OCI-M1 (cell line): ENCODE data around the gene DMAC2L.
A peak's percentile ranks its signal among the peaks of the same experiment; 100 is the strongest.
"Not testable (repeated sequence)": the region's sequence is repeated elsewhere in the genome, so short reads cannot be mapped to it uniquely, and the experiment has no call there.

Experiments
- DNase-seq: peaks from one replicate; lab custom pipeline; 2025; lab: John Stamatoyannopoulos, UW

DMAC2L gene

DNA sequence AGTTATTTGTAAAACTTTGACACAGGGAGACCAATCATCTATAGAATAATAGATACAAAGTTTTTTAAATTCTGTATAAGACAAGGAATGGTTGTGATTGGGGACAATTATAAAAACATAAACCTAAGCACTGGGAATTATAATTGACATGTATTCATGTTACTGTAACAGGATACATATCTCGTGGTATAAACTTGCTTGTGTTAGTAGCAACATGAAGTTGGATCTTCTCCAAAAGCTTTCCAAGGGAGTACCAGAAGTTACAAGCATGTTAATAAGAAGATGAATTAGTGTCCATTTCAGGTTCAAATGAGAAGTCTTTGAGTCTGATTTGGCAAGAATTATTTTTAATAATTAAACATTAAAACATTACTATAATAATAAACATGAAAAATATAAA is 42.4 kb downstream of the DMAC2L start:
- no peak for DNase-seq

GRCh38 chr14:50355692-50356091 is 43.6 kb downstream of the DMAC2L start:
- no peak for DNase-seq

DNA sequence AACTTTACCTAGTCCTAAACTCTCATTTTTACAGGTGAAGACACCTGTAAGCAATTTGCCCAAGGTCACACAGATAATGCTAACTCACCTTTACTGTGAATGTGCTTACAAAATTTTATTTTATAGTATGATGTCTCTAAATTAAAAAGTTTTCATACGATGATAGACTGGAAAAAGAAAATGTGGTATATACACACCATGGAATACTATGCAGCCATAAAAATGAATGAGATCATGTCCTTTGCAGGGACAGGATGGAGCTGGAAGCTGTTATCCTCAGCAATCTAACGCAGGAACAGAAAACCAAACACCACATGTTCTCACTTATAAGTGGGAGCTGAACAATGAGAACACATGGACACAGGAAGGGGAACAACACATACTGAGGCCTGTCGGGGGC is 44.2 kb downstream of the DMAC2L start:
- DNase-seq, result not testable (repeated sequence)

DNA sequence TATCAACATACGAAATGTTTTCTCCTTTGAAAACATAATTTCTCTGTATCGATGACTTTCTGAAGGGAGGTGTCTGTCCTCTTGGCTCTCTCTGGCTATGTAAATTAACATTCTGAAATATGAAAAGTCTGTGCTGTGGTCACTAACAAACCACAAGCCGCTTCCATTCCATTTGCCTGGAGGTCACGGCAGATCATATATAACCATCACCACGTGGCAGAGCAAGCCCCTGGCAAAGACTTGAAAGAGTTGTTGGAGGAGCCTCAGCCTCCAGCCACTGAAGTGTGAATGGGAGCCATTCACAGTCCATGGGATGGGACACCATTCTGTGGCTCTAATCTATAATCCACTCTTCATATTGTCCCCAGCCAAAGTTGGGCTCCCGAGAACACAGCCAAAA is 45.0 kb downstream of the DMAC2L start:
- no peak for DNase-seq

GRCh38 chr14:50357753-50358395 is 45.8 kb downstream of the DMAC2L start:
- no peak for DNase-seq

- no peak for DNase-seq
These were observed 47.5 kb downstream of the DMAC2L start for GRCh38 chr14:50359631-50360030.

- DNase-seq, result no peak
These were observed 48.0 kb downstream of the DMAC2L start for GRCh38 chr14:50360093-50360492.

- DNase-seq, result no peak
These were observed 48.7 kb downstream of the DMAC2L start for GRCh38 chr14:50360851-50361250.

DNA sequence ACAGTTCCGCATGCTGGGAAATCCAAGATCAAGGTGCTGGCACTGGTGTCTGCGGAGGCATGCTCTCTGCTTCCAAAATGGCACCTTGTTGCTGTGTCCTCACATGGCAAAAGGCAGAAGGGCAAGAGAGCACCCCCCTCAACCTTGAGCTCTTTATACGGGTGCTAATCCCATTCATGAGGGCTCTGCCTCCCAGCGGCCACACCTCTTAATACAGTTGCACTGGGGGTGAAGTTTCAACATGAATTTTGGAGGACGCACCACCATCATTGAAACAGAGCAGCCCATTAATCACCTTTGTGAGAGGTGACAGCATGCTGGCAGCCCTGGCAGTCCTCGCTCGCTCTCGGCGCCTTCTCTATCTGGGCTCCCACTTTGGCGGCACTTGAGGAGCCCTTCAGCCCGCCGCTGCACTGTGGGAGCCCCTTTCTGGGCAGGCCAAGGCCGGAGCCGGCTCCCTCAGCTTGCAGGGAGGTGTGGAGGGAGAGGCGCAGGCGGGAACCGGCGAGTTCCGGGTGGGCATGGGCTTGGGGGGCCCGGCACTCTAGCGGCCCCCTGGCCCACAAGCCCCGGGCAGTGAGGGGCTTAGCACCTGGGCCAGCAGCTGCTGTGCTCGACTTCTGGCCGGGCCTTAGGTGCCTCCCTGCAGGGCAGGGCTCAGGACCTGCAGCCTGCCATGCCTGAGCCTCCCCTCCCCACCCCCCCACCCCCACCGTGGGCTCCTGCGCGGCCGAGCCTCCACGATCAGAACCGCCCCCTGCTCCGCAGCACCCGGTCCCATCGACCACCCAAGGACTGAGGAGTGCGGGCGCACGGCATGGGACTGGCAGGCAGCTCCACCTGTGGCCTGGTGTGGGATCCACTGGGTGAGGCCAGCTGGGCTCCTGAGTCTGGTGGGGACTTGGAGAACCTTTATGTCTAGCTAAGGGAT is 49.6 kb downstream of the DMAC2L start:
- not testable (repeated sequence) for DNase-seq

- peak; percentile 64 for DNase-seq
These were observed 50.9 kb downstream of the DMAC2L start for GRCh38 chr14:50362764-50363713.

DNA sequence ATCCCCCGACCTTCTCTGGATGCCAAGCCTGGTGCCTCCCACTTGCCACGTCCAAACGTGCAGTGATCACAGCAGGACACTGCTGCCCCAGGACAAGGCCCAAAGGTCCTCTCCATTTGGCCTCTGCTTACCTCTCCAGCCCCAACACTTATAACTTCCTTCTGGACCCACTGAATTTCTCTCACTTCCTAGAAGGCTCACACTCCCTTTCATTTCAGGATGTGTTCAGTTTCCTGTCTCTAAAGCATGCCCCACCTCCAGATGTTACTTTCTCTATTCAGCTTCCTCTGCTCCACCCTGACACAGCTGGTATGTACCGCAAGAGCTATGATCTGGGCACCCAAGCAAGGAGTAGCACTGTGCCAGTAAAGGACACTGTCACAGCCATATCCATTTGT is 51.6 kb downstream of the DMAC2L start:
- peak; percentile 66 for DNase-seq

- no peak for DNase-seq
These were observed 52.7 kb downstream of the DMAC2L start for GRCh38 chr14:50364792-50365191.

- DNase-seq, result not testable (repeated sequence)
These were observed 53.4 kb downstream of the DMAC2L start for GRCh38 chr14:50365572-50365971.

- DNase-seq, result no peak
These were observed 54.0 kb downstream of the DMAC2L start for GRCh38 chr14:50366115-50366514.

- DNase-seq, result no peak
These were observed 54.5 kb downstream of the DMAC2L start for GRCh38 chr14:50366589-50366988.

- no peak for DNase-seq
These were observed 59.4 kb downstream of the DMAC2L start for GRCh38 chr14:50371546-50371945.

- DNase-seq, result no peak
These were observed 61.8 kb downstream of the DMAC2L start for GRCh38 chr14:50373959-50374358.

DNA sequence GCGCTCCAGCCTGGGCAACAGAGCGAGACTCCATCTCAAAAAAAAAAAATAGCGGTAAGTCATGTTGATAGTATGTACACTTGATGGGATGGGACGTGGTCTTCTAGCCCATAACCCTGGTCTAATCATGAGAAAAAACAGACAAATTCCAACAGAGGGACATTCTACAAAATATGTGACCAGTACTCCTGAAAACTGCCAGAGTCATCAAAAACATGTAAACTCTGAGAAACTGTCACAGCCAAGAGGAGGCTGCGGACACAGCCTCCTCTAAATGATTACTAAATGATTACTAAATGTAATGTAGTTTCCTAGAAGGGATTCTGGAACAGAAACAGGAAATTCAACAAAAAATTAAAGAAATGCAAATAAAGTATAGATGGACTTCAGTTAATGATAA is 63.6 kb downstream of the DMAC2L start:
- no peak for DNase-seq
